NCI-H146 (cell line): ENCODE data around the gene DTL.
"Not testable (repeated sequence)": the region's sequence is repeated elsewhere in the genome, so short reads cannot be mapped to it uniquely, and the experiment has no call there.

ENCODE experiments used
- DNase-seq: peaks from one replicate; lab custom pipeline; 2025; lab: John Stamatoyannopoulos, UW

The DTL gene, protein sequence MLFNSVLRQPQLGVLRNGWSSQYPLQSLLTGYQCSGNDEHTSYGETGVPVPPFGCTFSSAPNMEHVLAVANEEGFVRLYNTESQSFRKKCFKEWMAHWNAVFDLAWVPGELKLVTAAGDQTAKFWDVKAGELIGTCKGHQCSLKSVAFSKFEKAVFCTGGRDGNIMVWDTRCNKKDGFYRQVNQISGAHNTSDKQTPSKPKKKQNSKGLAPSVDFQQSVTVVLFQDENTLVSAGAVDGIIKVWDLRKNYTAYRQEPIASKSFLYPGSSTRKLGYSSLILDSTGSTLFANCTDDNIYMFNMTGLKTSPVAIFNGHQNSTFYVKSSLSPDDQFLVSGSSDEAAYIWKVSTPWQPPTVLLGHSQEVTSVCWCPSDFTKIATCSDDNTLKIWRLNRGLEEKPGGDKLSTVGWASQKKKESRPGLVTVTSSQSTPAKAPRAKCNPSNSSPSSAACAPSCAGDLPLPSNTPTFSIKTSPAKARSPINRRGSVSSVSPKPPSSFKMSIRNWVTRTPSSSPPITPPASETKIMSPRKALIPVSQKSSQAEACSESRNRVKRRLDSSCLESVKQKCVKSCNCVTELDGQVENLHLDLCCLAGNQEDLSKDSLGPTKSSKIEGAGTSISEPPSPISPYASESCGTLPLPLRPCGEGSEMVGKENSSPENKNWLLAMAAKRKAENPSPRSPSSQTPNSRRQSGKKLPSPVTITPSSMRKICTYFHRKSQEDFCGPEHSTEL

GRCh38 chr1:212035123-212035834 lies at the start of gene DTL, which contains the start of gene INTS7:
Gene DTL (plus strand): TSS chr1:212035748. CDS start chr1:212035891, 143 bp downstream.
Gene INTS7 (minus strand): TSS chr1:212035557. CDS start chr1:212035437, 120 bp downstream.
- DNase-seq = peak; percentile 99

GRCh38 chr1:211986628-211987254 lies 48.8 kb upstream of the DTL start:
- no peak for DNase-seq

GRCh38 chr1:211991695-211992094 lies 43.9 kb upstream of the DTL start:
- DNase-seq = no peak

DNA sequence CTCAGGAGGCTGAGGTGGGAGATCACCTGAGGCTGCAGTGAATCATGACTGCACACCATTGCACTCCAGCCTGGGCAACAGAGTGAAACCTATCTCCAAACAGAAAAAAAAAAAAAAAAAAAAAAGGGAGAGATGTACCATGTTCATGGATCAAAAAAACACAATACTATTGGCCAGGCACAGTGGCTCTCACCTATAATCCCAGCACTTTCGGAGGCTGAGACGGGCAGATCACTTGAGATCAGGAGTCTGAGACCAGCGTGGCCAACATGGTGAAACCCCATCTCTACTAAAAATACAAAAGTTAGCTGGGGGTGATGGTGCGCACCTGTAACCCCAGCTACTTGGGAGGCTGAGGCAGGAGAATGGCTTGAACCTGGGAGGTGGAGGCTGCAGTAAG lies 38.1 kb upstream of the DTL start:
- DNase-seq = not testable (repeated sequence)

- DNase-seq = no peak
Observed at GRCh38 chr1:212002536-212002935, 33.0 kb upstream of the DTL start.

DNA sequence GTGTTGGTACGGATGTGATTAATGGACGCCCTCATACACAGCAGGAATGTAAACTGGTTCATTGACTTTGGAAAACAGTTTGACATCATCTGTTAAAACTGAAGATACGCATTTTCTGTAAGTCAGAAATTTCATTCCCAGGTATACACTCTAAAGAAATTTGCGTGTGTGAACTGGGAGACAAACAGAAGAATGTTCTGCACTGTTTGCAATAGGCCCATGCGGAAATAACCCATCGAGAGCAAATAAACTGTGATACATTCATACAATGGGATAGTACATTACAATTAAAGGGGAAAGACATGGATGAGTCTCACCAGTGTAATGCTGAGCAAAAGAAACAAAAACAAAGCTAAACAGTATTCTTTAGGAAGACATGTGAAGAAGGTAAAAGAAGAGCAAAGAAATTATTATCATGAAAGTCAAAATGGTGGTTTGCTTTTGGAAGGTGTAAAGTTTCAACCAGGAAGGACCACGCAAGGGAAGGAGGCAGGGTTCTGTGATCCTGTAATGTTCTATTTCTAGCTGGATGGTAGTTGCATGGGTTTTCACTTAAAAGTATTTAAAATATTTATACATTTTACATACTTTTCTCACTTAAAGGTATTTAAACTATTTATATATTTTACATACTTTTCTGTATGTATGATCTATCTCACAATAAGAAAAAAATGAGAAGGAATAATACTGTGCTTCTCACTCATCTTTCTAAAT lies 30.5 kb upstream of the DTL start:
- DNase-seq = peak; percentile 47

DNA sequence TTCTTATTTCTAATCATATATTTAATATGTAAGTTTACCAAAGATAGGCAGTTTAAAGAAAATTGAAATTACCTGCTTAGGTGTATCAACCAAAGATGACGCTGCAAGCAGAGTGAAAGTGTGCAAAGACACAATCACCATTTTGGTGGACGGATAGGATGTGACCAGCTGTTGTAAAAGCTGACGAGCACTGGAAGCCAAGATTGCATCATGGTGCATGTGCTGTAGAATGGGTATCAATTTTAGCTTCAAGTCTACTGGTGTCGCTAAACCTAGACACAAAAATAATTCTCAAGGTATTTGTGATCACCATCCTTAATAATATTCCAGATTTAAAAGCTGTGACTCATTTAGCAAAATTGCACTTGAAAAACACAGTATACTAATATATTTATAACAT lies 28.4 kb upstream of the DTL start:
- DNase-seq = no peak

GRCh38 chr1:212007886-212008285 lies 27.7 kb upstream of the DTL start:
- no peak for DNase-seq

GRCh38 chr1:212009561-212009960 lies 26.0 kb upstream of the DTL start:
- DNase-seq = no peak

DNA sequence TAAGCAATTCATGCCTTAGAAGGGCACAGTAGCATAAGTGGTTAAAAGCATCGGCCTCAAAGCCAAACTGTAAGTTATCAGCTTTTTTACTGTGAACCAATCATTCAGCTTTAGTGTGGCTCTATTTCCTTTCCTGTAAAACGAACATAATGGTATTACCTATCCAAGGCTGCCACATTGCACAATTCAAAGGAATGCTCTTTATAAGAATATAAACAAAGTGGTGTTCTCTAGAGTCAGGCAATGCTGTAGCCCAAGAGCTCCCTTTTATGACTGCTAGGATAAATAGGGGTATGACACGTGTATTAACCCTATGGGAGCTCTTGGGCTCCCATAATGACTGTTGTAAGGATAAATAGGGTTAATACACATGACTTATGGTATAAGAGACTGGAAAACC lies 25.5 kb upstream of the DTL start:
- DNase-seq = no peak

DNA sequence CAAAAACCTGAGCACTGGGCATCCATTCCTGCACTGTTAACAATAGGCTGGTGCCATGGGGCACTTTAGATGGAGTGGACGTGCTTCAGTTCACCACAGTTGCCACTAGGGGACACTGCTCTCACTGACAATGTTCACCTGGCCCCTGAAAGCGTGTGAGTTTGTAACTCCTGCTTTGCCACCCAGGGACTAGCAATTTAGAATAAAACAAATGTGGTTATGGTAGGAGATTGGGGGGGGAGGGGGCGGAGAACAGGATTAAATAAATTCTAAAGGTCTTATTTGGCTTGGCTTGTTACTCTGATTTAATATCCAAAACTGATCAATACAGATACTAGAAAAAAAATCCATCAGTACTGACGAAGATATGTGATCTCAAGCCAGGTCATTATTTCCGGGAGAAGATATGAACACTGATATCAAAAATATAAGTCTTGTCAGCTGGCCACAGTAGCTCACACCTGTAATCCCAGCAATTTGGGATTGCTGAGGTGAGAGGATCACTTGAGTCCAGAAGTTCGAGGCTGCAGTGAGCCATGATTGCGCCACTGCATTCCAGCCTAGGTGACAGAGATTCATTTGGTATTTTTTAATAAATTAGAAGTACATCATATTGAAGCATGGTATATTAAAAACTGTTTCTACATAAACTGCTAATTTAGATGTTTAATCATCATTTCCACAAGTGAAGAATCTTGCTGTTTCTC lies 23.4 kb upstream of the DTL start:
- DNase-seq = peak; percentile 68

- no peak for DNase-seq
Observed at GRCh38 chr1:212013672-212014071, 21.9 kb upstream of the DTL start.

GRCh38 chr1:212020975-212021374 lies 14.6 kb upstream of the DTL start:
- DNase-seq = no peak

DNA sequence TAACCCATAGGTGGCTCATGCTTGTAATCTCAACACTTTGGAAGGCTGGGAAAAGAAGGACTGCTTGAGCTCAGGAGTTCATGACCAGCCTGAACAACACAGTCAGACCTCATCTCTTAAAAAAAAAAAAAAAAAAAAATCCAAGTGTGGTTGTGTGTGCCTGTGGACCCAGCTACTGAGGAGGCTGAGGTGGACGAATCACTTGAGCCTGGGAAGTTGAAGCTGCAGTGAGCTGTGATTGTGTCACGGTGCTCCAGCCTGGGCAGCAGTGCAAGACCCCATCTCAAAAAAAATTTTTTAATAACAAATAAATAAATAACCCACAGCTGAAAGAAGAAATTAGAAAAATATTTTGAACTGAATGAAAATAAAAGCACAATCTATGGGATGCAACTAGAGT lies 14.0 kb upstream of the DTL start:
- no peak for DNase-seq

DNA sequence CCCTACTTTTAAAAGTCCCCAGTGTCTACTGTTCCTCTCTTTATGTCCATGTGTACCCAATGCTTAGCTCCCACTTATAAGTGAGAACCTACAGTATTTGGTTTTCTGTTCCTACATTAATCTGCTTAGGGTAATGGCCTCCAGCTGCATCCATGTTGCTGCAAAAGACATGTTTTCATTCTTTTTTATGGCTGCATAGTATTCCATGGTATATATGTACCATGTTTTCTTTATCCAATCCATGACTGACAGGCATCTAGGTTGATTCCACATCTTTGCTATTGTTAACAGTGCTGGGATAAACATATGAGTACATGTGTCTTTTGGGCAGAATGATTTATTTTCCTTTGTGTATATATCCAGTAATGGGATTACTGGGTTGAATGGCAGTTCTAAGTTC lies 12.6 kb upstream of the DTL start:
- not testable (repeated sequence) for DNase-seq

- no peak for DNase-seq
Observed at GRCh38 chr1:212024469-212025149, 10.9 kb upstream of the DTL start.

GRCh38 chr1:212027727-212028126 lies 7.8 kb upstream of the DTL start:
- not testable (repeated sequence) for DNase-seq

DNA sequence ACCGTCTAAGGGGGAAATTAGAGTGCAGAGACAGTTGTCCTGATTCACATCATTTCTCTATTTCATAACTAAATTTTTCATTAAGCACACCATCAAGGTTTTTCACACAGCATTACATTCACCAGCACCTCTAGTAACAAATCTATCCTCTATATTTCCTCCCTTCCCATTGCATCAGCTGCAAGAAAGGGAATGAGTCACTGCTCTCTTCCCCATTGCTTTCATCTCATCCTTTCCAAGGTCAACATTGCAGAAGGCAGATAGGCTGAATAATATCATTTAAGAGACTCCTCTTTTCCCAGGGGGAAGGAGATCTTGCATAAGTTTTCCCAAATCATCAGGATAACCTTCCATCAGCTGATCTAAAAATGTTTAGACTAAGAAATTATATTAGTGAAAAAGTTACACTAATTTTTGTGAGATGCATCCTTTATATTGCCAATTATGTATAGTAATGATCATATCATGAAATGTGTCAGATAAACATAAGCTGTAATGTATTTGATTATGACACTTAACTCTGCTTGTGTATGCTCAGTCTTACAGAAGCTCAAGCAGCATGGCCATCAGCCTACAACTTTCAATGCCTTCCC lies 4.5 kb upstream of the DTL start:
- DNase-seq = no peak

- no peak for DNase-seq
Observed at GRCh38 chr1:212034516-212035122, 929 bp upstream of the DTL start.
